Measurements from ENCODE around the gene AGRN.
"Not testable (repeated sequence)": the region's sequence is repeated elsewhere in the genome, so short reads cannot be mapped to it uniquely, and the experiment has no call there.

The AGRN gene

GRCh38 chr1:1067860-1068516 lies 48.1 kb downstream of the AGRN start:
- DNase-seq: no peak

- peak in 1 of 2 experiments; percentile 35 for DNase-seq
These were observed 48.7 kb downstream of the AGRN start for GRCh38 chr1:1068517-1069055.

DNA sequence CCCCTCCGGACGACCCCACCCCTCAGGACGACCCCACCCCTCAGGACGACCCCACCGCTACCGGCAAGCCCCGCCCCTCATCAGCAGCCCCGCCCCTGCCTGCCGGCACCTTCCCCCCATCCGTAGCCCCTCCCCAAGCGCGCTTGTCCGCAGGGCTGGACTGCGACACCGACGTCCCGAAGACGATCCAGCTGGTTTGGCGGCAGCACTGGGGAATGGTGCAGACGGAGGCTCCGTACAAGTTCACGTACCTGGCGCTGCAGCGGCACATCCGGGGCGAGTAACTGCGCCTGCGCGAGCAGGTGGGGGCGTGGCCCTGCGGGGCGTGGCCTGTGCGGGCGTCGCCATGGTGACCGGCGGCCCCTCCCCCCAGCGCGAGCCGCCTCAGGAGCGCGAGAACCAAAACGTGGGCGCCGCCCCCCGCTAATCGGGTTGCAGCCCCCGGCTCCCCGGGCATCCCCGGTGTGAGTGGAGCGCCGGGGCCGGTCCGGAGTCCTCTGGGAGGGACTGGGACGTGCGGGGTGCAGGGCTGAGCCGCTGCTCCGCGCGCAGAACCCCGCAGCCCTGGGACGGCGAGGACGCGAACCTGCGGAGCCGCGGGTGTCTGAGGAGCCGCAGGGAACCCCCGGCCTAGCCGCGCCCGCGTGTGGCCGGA lies 49.3 kb downstream of the AGRN start:
- DNase-seq: peak; percentile 66 to 69

- no peak for DNase-seq
These were observed 50.1 kb downstream of the AGRN start for GRCh38 chr1:1069711-1070676.

DNA sequence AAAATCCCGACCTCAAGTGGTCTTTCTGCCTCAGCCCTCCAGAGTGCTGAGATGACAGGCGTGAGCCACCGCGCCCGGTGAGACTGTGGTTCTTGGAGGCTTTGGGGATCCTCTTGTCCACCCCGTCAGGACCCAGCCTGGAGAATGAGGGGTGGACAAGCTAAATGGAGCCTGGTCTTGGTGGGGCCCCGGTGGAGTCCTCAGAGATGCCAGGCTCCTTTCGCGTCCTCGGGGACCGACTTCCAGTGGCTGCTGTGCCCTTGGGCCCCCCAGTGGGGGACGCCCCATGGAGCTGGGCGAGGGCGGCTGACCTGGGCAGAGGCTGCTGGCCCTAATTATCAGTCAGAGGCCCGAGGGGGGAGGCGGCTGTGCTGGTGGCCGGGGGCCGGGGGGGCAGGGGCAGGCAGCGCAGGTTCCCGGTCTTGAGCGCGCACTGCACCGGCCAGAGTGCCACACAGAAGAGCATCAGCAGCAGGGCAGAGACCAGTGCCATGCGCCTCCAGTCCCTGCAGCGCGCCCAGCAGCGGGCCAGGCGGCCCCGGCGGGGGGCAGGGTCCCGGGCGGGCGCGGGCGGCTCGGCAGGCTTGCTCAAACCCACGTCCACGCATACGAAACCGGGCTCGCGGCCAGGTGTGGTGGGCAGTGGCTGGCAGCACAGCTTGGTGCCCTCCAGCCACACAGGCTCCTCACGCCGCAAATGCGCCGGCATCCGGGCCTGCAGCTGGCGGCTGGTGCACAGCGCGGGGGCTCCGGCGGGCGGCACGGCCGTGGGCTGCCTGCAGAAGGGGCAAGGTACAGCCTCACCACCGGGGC lies 51.8 kb downstream of the AGRN start:
- no peak for DNase-seq

GRCh38 chr1:1072299-1072848 lies 52.5 kb downstream of the AGRN start:
- no peak for DNase-seq

- no peak for DNase-seq
These were observed 53.2 kb downstream of the AGRN start for GRCh38 chr1:1072849-1073742.

- no peak for DNase-seq
These were observed 54.0 kb downstream of the AGRN start, which contains the start of gene RNF223 for GRCh38 chr1:1073743-1074587. Gene RNF223, minus strand, starts transcription at chr1:1074306. Its CDS starts 1,740 bp downstream, at chr1:1072566.

DNA sequence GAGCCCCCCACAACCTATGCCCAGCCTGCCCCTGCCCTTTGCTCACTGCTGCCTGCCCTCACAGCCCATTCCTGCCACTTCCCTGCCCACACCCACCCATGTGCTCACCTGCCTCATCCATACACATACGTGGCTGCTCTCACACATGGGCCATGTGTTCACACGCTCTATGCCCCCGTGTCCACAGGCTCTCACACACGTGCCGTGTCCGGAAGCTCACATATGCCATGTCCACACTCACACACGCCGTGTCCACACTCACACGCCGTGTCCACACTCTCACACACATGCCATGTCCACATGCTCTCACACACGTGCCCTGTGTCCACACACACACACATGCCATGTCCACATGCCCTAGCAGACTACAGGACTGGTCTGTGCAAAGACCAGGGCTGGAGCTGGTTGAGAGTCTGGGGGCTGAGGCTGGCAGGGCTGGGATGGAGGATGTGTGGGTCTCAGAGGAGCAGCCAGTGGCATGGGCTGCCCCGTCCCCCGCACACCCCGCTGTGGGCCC lies 54.8 kb downstream of the AGRN start:
- DNase-seq: no peak

DNA sequence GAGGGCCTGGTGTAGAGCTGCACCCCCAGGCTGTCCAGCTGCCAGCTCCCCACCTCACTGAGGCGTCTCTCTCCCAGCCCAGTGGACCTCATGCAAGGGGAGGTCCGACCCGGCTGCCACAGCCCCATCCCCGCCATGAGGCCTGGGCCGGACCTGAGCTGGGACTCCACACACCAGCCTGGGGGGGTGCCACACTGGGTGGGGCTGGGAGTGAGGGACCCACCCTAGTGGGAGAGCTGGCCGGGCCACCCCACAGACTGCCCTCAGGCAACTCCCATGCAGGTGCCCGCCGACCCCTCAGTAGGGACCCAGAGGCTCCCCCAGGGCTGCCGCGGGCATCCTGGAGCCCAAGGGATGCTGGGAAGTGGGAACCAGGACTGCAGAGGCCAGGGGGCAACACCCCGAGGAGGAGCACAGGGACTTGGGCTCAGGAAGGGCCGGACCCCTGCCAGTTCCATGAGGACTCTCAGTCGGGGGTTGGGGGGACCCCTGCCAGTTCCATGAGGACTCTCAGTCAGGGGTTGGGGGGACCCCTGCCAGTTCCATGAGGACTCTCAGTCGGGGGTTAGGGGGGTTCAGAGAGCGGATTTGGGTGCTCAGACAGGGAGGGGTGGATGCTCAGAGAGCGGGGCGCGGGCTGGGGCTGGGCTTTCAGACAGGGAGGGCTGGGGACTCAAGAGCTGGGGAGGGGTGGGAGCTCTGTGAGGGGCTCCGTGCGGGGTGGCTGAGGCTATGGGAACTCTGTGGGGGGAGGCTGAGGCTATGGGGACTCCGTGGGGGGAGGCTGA lies 55.4 kb downstream of the AGRN start:
- DNase-seq: no peak

DNA sequence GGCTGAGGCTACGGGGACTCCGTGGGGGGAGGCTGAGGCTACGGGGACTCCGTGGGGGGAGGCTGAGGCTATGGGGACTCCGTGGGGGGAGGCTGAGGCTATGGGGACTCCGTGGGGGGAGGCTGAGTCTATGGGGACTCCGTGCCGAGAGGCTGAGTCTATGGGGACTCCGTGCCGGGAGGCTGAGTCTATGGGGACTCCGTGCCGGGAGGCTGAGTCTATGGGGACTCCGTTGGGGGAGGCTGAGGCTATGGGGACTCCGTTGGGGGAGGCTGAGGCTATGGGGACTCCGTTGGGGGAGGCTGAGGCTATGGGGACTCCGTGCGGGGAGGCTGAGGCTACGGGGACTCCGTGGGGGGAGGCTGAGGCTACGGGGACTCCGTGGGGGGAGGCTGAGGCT lies 57.5 kb downstream of the AGRN start:
- not testable (repeated sequence) for DNase-seq

DNA sequence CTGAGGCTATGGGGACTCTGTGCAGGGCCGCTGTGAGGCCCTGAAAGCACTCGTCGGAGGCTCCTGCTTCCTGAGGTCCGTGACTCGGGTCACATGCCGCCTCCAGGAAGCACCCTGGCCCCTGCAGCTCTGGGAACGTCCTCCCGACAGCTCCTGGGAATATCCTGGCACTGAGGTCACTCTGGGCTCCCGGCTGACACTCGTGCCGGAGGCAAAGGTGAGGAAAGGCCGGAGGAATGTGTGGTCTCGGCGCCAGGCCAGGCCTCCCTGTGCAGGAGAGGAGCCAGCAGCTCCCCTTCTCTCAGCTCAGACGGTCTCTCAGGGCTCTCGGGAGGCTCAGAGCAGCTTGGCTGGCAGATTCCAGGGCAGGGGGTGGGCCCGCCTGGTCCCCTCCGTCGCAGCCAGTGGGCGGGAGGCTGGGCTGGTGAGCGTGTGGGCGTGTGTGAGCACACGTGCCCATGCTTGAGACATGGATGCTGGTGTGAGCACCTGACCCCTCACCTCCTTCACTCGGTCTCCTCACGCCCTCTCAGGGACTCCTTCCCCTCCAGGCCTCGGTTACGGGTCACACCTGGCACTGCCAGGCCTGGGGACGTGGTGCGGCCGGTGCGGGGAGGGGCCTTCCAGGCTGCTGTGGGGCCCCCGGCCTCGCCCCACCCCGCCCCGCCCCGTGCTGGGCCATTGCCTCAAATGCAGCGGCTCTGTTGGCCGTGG lies 59.6 kb downstream of the AGRN start:
- peak in 1 of 2 experiments; percentile 39 for DNase-seq

- DNase-seq: no peak
These were observed 60.3 kb downstream of the AGRN start for GRCh38 chr1:1080122-1080757.

DNA sequence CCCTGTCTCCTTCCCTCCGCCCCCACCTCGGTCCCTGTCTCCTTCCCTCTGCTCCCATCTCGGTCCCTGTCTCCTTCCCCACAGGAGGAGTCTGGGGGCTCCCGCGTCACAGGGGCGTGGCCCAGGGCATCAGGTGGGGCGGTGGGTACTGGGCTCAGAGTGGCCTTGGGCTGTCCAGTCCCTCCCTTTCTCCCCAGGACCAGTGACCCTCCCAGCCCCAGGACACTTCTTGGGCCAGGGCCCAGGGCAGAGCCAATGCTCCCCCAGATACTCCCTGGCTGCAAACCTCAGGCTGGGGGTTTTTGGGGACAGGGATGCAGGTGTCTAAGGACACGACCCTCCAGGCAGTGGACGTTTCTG lies 61.0 kb downstream of the AGRN start:
- no peak for DNase-seq

DNA sequence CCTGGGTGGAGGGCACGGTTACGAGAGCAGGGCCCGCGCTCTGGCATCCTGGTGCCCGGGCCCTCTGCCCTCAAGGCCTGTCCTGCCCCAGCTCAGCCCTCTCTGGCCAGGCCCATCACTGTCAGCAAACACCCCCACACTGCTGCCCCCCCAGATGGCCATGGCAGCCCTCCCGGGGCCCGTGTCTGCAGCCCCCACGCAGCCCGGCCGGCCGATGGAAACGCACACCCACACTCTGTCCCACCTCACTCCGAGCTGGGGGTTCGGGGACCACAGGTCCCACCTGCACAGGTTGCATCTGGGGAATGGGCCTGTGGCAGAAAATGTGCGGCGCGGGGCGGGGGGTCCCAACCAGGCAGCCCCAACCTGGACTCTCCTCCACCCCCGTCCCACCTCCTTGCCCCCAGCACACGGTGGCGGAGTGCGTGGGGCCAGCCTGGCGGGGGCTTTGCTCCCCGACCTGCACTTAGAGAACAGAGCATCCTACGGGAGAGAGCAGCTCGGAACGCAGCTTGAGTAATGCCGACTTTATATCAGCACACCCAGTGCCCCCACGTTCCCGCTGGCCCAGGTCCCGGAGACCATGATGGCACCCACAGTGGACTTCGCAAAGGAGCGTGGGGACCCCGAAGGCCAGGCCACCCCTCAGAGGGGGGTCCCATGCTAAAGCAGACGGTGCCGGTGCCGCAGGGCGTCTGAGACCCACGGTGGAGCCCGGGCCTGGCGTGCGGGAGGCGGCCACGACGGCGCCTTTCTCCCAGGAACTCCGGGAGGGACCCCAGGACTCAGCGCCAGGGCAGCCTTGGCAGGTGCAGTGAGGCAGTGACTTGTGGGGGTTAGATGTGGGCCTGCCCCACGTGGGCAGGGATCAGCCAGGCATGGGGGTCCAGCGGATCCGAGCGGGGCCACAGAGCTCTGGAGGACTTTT lies 61.7 kb downstream of the AGRN start:
- no peak for DNase-seq

DNA sequence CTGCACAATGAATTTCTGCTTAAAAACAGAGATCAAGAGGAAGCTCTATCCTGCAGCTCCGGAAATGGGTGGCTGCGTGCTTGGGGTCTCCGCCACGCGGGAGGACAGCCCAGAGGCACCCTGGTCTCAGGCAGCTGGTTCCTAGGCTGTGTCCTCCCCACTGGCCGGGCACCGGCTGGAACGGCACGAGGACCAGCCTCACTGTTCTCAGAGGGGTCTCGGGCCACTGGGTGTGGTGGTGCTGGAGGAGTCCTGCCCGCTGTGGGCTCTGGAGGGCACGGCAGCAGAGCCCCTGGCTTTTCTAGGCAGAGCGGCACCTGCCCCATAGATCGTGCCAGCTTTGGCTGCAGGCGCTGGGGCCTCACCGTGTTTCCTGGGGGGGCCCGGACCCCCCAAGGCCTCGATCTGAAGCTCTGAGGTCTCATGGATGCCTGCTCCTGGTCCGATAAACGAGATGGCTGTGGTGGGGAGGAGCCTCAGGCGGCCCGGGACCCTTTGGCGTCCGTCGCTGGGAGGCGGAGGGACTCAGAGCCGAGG lies 62.4 kb downstream of the AGRN start:
- no peak for DNase-seq

All from NCI-H2081 (cell line).